22Rv1 (cell line): Measurements from ENCODE around the gene MTHFD1L.
"Not testable (repeated sequence)": the region's sequence is repeated elsewhere in the genome, so short reads cannot be mapped to it uniquely, and the experiment has no call there.

Source experiments
- H3K27ac ChIP-seq: fragments of 450-650 bp; 2 replicates; pipeline ENCODE4 v1.5.1; 2017
- ZFX ChIP-seq: fragments of 450-650 bp; IDR thresholded peaks from 2 replicates; pipeline ENCODE4 v1.6.1; 2017; ENCODE audit warnings: antibody characterized with exemption, borderline replicate concordance
- TF ChIP-seq, protein P1 (sequence below): fragments of 450-650 bp; IDR thresholded peaks from 2 replicates; pipeline ENCODE4 v1.5.1; 2017; ENCODE audit warnings: mild to moderate bottlenecking

MTHFD1L gene

DNA sequence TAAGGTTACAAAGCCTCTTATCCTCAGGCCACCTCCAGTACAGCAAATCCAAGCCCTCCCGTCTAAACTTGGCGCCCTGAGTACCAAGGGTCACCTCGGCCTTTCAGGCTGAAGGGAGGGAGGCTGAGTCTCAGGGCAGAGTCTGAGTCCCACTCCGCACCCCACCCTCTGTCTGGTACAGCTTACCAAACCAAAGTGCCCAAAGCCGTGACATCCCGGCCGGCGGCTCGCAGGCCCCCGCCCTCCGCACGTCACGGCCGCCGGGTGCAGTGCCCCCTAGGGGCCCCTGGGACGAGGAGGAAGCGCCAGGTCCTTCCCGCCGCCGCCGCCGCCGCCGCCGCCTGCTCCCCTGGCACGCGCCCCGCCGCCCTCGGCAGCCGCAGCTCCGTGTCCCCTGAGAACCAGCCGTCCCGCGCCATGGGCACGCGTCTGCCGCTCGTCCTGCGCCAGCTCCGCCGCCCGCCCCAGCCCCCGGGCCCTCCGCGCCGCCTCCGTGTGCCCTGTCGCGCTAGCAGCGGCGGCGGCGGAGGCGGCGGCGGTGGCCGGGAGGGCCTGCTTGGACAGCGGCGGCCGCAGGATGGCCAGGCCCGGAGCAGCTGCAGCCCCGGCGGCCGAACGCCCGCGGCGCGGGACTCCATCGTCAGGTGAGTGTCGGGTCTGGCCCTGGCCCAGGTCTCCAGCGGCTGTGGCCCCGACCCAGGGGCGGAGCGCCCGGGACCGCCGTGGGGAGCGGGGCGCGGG lies at the start of gene MTHFD1L:
MTHFD1L (plus strand) TSS at position 297 of the 741 bp plus-strand sequence; CDS start at position 418, 121 bp downstream.
- TF ChIP-seq ZFX = no peak
- TF ChIP-seq, protein P1, sequence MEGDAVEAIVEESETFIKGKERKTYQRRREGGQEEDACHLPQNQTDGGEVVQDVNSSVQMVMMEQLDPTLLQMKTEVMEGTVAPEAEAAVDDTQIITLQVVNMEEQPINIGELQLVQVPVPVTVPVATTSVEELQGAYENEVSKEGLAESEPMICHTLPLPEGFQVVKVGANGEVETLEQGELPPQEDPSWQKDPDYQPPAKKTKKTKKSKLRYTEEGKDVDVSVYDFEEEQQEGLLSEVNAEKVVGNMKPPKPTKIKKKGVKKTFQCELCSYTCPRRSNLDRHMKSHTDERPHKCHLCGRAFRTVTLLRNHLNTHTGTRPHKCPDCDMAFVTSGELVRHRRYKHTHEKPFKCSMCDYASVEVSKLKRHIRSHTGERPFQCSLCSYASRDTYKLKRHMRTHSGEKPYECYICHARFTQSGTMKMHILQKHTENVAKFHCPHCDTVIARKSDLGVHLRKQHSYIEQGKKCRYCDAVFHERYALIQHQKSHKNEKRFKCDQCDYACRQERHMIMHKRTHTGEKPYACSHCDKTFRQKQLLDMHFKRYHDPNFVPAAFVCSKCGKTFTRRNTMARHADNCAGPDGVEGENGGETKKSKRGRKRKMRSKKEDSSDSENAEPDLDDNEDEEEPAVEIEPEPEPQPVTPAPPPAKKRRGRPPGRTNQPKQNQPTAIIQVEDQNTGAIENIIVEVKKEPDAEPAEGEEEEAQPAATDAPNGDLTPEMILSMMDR = peak; percentile 87
- peak within 1 kb of the TSS; percentile 66 for H3K27ac ChIP-seq

DNA sequence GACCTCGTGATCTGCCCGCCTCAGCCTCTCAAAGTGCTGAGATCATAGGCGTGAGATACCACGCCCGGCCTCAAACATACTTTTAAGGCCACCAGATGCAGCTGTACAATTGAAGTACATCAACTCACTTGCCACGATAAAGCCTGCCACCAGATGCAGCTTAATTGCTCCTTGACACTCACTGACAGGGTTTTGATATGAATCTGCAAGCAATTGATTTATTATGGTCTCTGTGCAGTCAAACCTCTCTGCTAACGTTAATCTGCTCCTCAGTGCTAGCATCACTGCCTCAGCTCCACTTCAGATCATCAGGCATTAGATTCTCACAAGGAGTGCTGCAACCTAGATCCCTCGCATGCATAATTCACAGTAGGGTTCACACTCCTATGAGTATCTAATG lies 48.9 kb upstream of the MTHFD1L start:
- H3K27ac ChIP-seq = not testable (repeated sequence)

DNA sequence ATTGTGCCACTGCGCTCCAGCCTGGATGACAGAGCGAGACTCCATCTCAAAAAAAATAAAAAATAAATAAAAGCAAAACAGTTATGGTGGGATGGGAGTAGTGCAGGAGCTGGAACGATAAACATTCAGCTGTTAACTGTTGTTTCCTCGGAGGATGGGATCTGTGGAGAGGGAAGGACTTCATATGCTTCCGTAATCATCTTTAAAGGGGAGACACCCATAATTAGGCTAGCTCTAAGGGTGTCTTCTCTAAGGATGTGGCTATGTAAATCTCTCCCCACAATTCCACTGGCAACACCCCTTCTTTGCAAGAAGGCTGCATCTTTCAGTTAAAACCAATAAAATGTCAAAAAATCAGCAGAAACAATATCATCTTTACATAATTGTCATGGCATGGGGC lies 42.6 kb upstream of the MTHFD1L start:
- H3K27ac ChIP-seq = no peak overlapping the region
- TF ChIP-seq, protein P1 = no peak
- no peak for TF ChIP-seq ZFX

DNA sequence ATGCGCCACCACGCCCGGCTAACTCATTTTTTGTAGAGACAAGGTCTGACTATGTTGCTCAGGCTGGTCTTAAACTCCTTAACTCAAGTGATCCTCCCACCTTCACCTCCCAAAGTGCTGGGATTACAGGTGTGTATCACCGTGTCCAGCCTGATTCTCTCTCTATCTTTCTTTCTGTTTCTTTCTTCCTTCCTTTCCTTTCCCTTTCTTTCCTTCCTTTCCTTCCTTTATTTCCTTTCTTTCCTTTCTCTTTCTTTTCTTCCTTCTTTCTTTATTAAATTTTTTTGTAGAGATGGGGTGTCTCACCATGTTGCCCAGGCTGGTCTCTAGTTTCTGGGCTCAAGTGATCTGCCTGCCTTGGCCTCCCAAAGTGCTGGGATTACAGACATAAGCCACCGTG lies 38.7 kb upstream of the MTHFD1L start:
- TF ChIP-seq, protein P1 = no peak
- TF ChIP-seq ZFX = no peak
- H3K27ac ChIP-seq = no peak overlapping the region

DNA sequence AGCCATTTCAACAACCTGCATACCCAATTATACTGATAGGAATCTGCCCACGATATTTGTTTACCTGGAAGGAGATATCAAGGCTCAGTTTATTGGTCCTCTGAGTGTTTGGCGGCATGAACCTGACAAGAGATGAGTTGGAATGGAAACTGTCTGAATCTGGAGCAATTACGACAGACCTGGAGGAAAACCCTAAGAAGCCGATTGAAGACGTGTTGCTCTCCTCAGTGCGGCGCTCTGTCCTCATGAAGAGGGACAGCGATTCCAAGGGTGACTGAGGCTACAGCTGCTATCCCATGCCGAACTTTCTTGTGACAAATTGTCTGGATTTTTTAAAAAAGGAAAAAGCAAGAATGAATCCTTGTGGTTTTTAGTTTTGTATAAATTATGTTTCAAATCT lies 37.4 kb upstream of the MTHFD1L start:
- not testable (repeated sequence) for H3K27ac ChIP-seq
- TF ChIP-seq, protein P1 = peak; percentile 14; the same call in 1 of the 2 replicates

DNA sequence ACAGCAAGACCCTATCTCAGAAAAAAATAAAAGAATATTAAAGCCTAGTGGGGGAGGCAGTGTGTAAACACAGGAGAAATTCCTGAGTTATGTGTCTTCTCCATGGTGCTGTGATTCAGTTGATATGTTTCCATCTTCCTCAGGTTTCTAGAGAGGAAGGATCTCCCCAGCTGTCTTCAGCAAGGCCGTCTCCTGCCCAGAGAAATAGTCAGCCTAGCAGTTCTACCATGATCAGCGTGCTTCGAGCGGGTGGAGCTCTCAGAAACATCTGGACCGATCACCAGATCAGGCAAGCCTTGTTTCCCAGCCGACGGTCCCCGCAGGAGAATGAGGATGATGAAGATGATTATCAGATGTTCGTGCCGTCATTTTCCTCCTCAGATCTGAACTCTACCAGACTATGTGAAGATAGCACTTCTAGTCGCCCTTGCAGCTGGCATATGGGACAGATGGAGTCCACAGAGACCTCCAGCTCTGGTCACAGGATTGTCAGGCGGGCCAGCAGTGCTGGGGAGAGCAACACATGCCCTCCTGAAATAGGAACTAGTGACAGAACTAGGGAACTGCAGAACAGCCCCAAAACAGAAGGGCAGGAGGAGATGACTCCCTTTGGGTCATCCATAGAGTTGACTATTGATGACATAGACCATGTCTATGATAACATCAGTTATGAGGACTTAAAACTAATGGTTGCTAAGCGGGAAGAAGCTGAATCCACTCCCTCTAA lies 34.9 kb upstream of the MTHFD1L start:
- H3K27ac ChIP-seq = no peak overlapping the region
- no peak for TF ChIP-seq ZFX
- TF ChIP-seq, protein P1 = no peak

DNA sequence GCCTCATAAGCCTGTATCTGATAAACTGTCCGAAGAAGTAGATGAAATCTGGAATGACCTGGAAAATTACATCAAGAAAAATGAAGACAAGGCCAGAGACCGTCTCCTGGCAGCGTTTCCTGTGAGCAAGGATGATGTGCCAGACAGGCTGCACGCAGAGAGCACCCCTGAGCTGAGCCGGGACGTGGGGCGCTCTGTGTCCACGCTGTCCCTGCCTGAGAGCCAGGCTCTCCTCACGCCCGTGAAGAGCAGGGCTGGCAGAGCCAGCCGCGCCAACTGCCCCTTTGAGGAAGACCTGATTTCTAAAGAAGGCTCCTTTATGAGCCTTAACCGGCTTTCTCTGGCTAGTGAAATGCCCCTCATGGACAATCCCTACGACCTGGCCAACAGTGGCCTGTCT lies 33.9 kb upstream of the MTHFD1L start:
- no peak overlapping the region for H3K27ac ChIP-seq
- no peak for TF ChIP-seq ZFX
- TF ChIP-seq, protein P1 = no peak
